NCI-H187 treated with DMSO at 0.1 percent for 48 hours (cell line): ENCODE measurements around the gene SIGLEC1.

Source experiments
- DNase-seq: peaks from one replicate; lab custom pipeline; 2025; lab: John Stamatoyannopoulos, UW

The SIGLEC1 gene

GRCh38 chr20:3712279-3712873 is at the start of gene SIGLEC1:
SIGLEC1 (minus strand) TSS chr20:3712600; CDS start chr20:3707128, 5,472 bp downstream.
- DNase-seq = no peak

GRCh38 chr20:3760655-3761348 is 48.4 kb upstream of the SIGLEC1 start:
- no peak for DNase-seq

- no peak for DNase-seq
Observed at GRCh38 chr20:3759884-3760283, 47.5 kb upstream of the SIGLEC1 start.

GRCh38 chr20:3759316-3759823 is 47.0 kb upstream of the SIGLEC1 start:
- DNase-seq = no peak

GRCh38 chr20:3758566-3758965 is 46.2 kb upstream of the SIGLEC1 start:
- no peak for DNase-seq

- DNase-seq = no peak
Observed at GRCh38 chr20:3757268-3757667, 44.9 kb upstream of the SIGLEC1 start.

- DNase-seq = no peak
Observed at GRCh38 chr20:3755814-3756480, 43.5 kb upstream of the SIGLEC1 start.

- DNase-seq = no peak
Observed at GRCh38 chr20:3755269-3755668, 42.9 kb upstream of the SIGLEC1 start.

GRCh38 chr20:3754276-3754630 is 41.9 kb upstream of the SIGLEC1 start:
- DNase-seq = no peak

- DNase-seq = no peak
Observed at GRCh38 chr20:3753501-3754275, 41.3 kb upstream of the SIGLEC1 start.

GRCh38 chr20:3753098-3753497 is 40.7 kb upstream of the SIGLEC1 start:
- peak; percentile 24 for DNase-seq

- DNase-seq = no peak
Observed at GRCh38 chr20:3752386-3752759, 40.0 kb upstream of the SIGLEC1 start.

- no peak for DNase-seq
Observed at GRCh38 chr20:3751675-3752385, 39.4 kb upstream of the SIGLEC1 start.

- DNase-seq = no peak
Observed at GRCh38 chr20:3751305-3751674, 38.9 kb upstream of the SIGLEC1 start.

- DNase-seq = no peak
Observed at GRCh38 chr20:3749689-3750531, 37.5 kb upstream of the SIGLEC1 start.

- DNase-seq = no peak
Observed at GRCh38 chr20:3749087-3749688, 36.8 kb upstream of the SIGLEC1 start.

- no peak for DNase-seq
Observed at GRCh38 chr20:3748073-3748472, 35.7 kb upstream of the SIGLEC1 start.

GRCh38 chr20:3747471-3747870 is 35.1 kb upstream of the SIGLEC1 start:
- no peak for DNase-seq

- no peak for DNase-seq
Observed at GRCh38 chr20:3745686-3746173, 33.3 kb upstream of the SIGLEC1 start.
